Naive thymus-derived CD4-positive, alpha-beta T cell (primary cell): Measurements from ENCODE around the gene MAP4. TPM values are rescaled to one million over a fixed set of nuclear protein-coding genes. Genes with fewer than 3 reads are reported as not detected.
A peak's percentile ranks its signal among the peaks of the same experiment; 100 is the strongest.

Source experiments
- ATAC-seq: fragments of 150-1000 bp; cut with Tn5 transposase; 2 replicates; pipeline ENCODE4 v1.10.0; 2021; ENCODE audit warnings: mild to moderate bottlenecking, moderate library complexity
- CTCF ChIA-PET: fragments of 350-600 bp; sonication (Branson Sonifier 250); formaldehyde crosslinking; loops from one replicate; lab custom pipeline; 2021; ENCODE audit warnings: antibody characterized with exemption; lab: Charles Lee
- POLR2A ChIA-PET: fragments of 350-600 bp; sonication (Branson Sonifier 250); formaldehyde crosslinking; loops from one replicate; lab custom pipeline; 2021; ENCODE audit warnings: antibody characterized with exemption, inconsistent platforms; lab: Charles Lee
- DNase-seq, 9 donors: peaks; one replicate each; pipeline versions ENCODE4 v3.0.0 to v3.0.0-alpha.2; 2020 to 2022; ENCODE audit warnings: mixed read lengths in 1 of 9
- H3K27ac ChIP-seq: one replicate; pipeline ENCODE4 v1.7.0; 2013; ENCODE audit warnings: mild to moderate bottlenecking, low read depth, low read length, moderate library complexity
- H3K27me3 ChIP-seq, 2 donors: one replicate each; pipeline ENCODE4 v1.7.0; 2013; ENCODE audit warnings: low read length in 2 of 2, mild to moderate bottlenecking in 2 of 2, moderate library complexity in 2 of 2; ENCODE audit not compliant: control insufficient read depth in 2 of 2, insufficient read depth in 2 of 2
- H3K36me3 ChIP-seq, 3 experiments: 1 replicate in 2 of 3; 2 replicates in 1 of 3; pipeline ENCODE4 v1.7.0; 2013; ENCODE audit warnings: low read length in 3 of 3, mild to moderate bottlenecking in 3 of 3, moderate library complexity in 1 of 3; ENCODE audit not compliant: insufficient read depth in 3 of 3, control insufficient read depth in 2 of 3
- H3K4me1 ChIP-seq, 2 donors: one replicate each; pipeline ENCODE4 v1.7.0; 2013; ENCODE audit warnings: low read length in 2 of 2, mild to moderate bottlenecking in 2 of 2, moderate library complexity in 1 of 2; ENCODE audit not compliant: control insufficient read depth in 2 of 2, insufficient read depth in 2 of 2
- H3K4me3 ChIP-seq: 2 replicates; pipeline ENCODE4 v1.7.0; 2013; ENCODE audit warnings: mild to moderate bottlenecking, low read length
- H3K9me3 ChIP-seq, 3 experiments: 1 replicate in 2 of 3; 2 replicates in 1 of 3; pipeline ENCODE4 v1.7.0; 2013; ENCODE audit warnings: low read length in 3 of 3; ENCODE audit not compliant: control insufficient read depth in 2 of 3
- H3K27ac Mint-ChIP-seq, 9 donors: one replicate each; pipeline ENCODE4 v1.8.0; 2020 to 2022; ENCODE audit warnings: mixed read lengths in 9 of 9, mild to moderate bottlenecking in 8 of 9, moderate library complexity in 5 of 9, inconsistent platforms in 2 of 9
- H3K27me3 Mint-ChIP-seq, 5 donors: one replicate each; pipeline ENCODE4 v1.8.0; 2021 to 2022; ENCODE audit warnings: mixed read lengths in 5 of 5, mild to moderate bottlenecking in 1 of 5
- H3K36me3 Mint-ChIP-seq, 5 donors: one replicate each; pipeline ENCODE4 v1.8.0; 2020 to 2022; ENCODE audit warnings: mixed read lengths in 5 of 5, mild to moderate bottlenecking in 3 of 5, inconsistent platforms in 1 of 5
- H3K4me1 Mint-ChIP-seq, 7 donors: one replicate each; pipeline ENCODE4 v1.8.0; 2020 to 2022; ENCODE audit warnings: mixed read lengths in 7 of 7, mild to moderate bottlenecking in 3 of 7, inconsistent platforms in 1 of 7
- H3K4me3 Mint-ChIP-seq, 10 donors: one replicate each; pipeline ENCODE4 v1.8.0; 2020 to 2022; ENCODE audit warnings: mild to moderate bottlenecking in 10 of 10, mixed read lengths in 10 of 10, moderate library complexity in 6 of 10, inconsistent platforms in 2 of 10
- H3K9me3 Mint-ChIP-seq, 11 donors: one replicate each; pipeline ENCODE4 v1.8.0; 2020 to 2022; ENCODE audit warnings: mixed read lengths in 11 of 11, mild to moderate bottlenecking in 4 of 11, inconsistent platforms in 1 of 11, moderate library complexity in 1 of 11
- intact Hi-C, 2 donors: fragments of 100-400 bp; cut with micrococcal nuclease; formaldehyde crosslinking; loops; one replicate each; pipeline ENCODE4 v1.15.1; 2023
- polyA plus RNA-seq, 2 donors: library from polyadenylated mRNA; unstranded; fragments of 300-500 nt; fragmentation: Illumina TruSeq; gene quantifications; one replicate each; pipeline ENCODE4 v1.2.3, GENCODE V29; 2021
- total RNA-seq, 6 experiments: library from RNA in 5 of 6; stranded (reverse) in 5 of 6; gene quantifications; 1 replicate in 5 of 6; 2 replicates in 1 of 6; pipeline ENCODE4 v1.2.3 and lab custom pipeline; 2021 to 2026

Gene MAP4
- total and polyA plus RNA-seq, 7 experiments from 2014 or later: 12.0 to 116 (median 38.2) TPM

- peaks cover 0 to 15% (median 6%) of the 10 kb centered on the region in 5 donors for H3K36me3 Mint-ChIP-seq
- H3K27me3 Mint-ChIP-seq: no peaks in the 10 kb centered on the region
- H3K27ac ChIP-seq: no peak overlapping the region
- ChIA-PET CTCF (no interaction called here), POLR2A (no interaction called here)
- no peak for ATAC-seq
- intact Hi-C loops: no loop called here
- no peak for DNase-seq
- peak overlapping the region in 2 of 9 donors; percentile 50 to 64 for H3K27ac Mint-ChIP-seq
- H3K4me1 Mint-ChIP-seq: peaks cover 0 to 10% (median 5%) of the 10 kb centered on the region in 7 donors
- no peaks in the 10 kb centered on the region for H3K9me3 Mint-ChIP-seq
- no peak overlapping the region for H3K4me3 ChIP-seq
- H3K36me3 ChIP-seq: peaks cover 0 to 6% (median 0%) of the 10 kb centered on the region in 3 experiments
- H3K9me3 ChIP-seq: no peaks in the 10 kb centered on the region
- H3K4me3 Mint-ChIP-seq: no peak overlapping the region
- no peaks in the 10 kb centered on the region for H3K4me1 ChIP-seq
- H3K27me3 ChIP-seq: no peaks in the 10 kb centered on the region
Measured at GRCh38 chr3:47877719-47878118, 138.5 kb downstream of the MAP4 start.

- no peak for ATAC-seq
- peaks cover 0 to 10% (median 5%) of the 10 kb centered on the region in 7 donors for H3K4me1 Mint-ChIP-seq
- no peaks in the 10 kb centered on the region for H3K27me3 Mint-ChIP-seq
- peak overlapping the region in 1 of 9 donors; percentile 50 for H3K27ac Mint-ChIP-seq
- no peaks in the 10 kb centered on the region for H3K27me3 ChIP-seq
- no peak overlapping the region for H3K4me3 ChIP-seq
- no peaks in the 10 kb centered on the region for H3K9me3 ChIP-seq
- H3K4me3 Mint-ChIP-seq: no peak overlapping the region
- H3K9me3 Mint-ChIP-seq: no peaks in the 10 kb centered on the region
- no peaks in the 10 kb centered on the region for H3K4me1 ChIP-seq
- H3K36me3 ChIP-seq: peaks cover 0 to 11% (median 0%) of the 10 kb centered on the region in 3 experiments
- ChIA-PET POLR2A (no interaction called here), CTCF (no interaction called here)
- peaks cover 0 to 15% (median 6%) of the 10 kb centered on the region in 5 donors for H3K36me3 Mint-ChIP-seq
- DNase-seq: no peak
- intact Hi-C loops: no loop called here
- no peak overlapping the region for H3K27ac ChIP-seq
Measured at GRCh38 chr3:47877290-47877689, 138.9 kb downstream of the MAP4 start.

GRCh38 chr3:47874913-47875312, 141.3 kb downstream of the MAP4 start:
- ChIA-PET CTCF (no interaction called here), POLR2A (no interaction called here)
- DNase-seq (no peak), ATAC-seq (no peak)
- peaks cover 4 to 31% (median 5%) of the 10 kb centered on the region in 3 experiments for H3K36me3 ChIP-seq
- no peaks in the 10 kb centered on the region for H3K27me3 ChIP-seq
- Mint-ChIP-seq H3K27me3 (no peaks in the 10 kb centered on the region), H3K4me3 (no peak overlapping the region), H3K4me1 (peaks cover 0 to 10% (median 5%) of the 10 kb centered on the region in 7 donors), H3K9me3 (no peaks in the 10 kb centered on the region), H3K36me3 (peaks cover 4 to 34% (median 13%) of the 10 kb centered on the region in 5 donors), H3K27ac (peak overlapping the region in 1 of 9 donors; percentile 14)
- no peaks in the 10 kb centered on the region for H3K4me1 ChIP-seq
- no peak overlapping the region for H3K27ac ChIP-seq
- intact Hi-C loops: no loop called here
- no peaks in the 10 kb centered on the region for H3K9me3 ChIP-seq
- no peak overlapping the region for H3K4me3 ChIP-seq

- H3K9me3 Mint-ChIP-seq: no peaks in the 10 kb centered on the region
- Histone ChIP-seq H3K27ac (no peak overlapping the region), H3K27me3 (no peaks in the 10 kb centered on the region), H3K36me3 (peaks cover 4 to 34% (median 5%) of the 10 kb centered on the region in 3 experiments), H3K9me3 (no peaks in the 10 kb centered on the region), H3K4me3 (no peak overlapping the region), H3K4me1 (no peaks in the 10 kb centered on the region)
- H3K27ac Mint-ChIP-seq: no peak overlapping the region
- POLR2A ChIA-PET: no interaction called here
- CTCF ChIA-PET: interaction anchor here (1.2 kb wide), 1 partner anchor 37 kb away, joined by 3 read pairs; no protein-coding TSS in a partner anchor
- peaks cover 0 to 10% (median 5%) of the 10 kb centered on the region in 7 donors for H3K4me1 Mint-ChIP-seq
- H3K36me3 Mint-ChIP-seq: peaks cover 7 to 38% (median 15%) of the 10 kb centered on the region in 5 donors
- no peak overlapping the region for H3K4me3 Mint-ChIP-seq
- ATAC-seq (no peak), DNase-seq (no peak)
- H3K27me3 Mint-ChIP-seq: no peaks in the 10 kb centered on the region
- intact Hi-C loops: no loop called here
Measured at GRCh38 chr3:47874438-47874837, 141.8 kb downstream of the MAP4 start.

DNA sequence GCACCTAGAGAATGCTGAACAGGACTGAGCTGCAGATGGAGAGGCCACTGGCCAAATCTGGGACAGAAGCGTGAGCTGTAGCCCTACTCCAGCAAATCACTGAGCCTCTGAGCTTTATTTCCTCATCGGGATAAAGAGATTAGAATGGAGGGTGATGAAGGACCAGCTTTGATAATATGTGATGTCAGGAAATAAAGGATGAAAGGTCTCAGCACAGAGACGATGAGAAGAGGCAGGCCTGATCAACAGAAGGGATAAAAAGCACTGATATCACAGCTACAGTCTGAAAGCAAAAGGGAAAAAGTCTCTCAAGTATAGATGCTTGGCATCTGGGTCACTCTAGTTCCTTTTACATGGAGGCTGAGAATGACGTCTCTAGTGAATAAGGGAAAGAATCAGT, 143.3 kb downstream of the MAP4 start:
- ChIA-PET CTCF (interaction anchor here (0.7 kb wide), 1 partner anchor 35 kb away, joined by 3 read pairs; no protein-coding TSS in a partner anchor), POLR2A (interaction anchor here (0.6 kb wide), 1 partner anchor 56 kb away, joined by 5 read pairs; no protein-coding TSS in a partner anchor)
- Histone ChIP-seq H3K4me3 (no peak overlapping the region), H3K9me3 (no peaks in the 10 kb centered on the region), H3K4me1 (no peaks in the 10 kb centered on the region), H3K36me3 (peaks cover 4 to 40% (median 13%) of the 10 kb centered on the region in 3 experiments), H3K27me3 (no peaks in the 10 kb centered on the region), H3K27ac (no peak overlapping the region)
- DNase-seq (no peak), ATAC-seq (no peak)
- Mint-ChIP-seq H3K27me3 (no peaks in the 10 kb centered on the region), H3K9me3 (no peaks in the 10 kb centered on the region), H3K36me3 (peaks cover 15 to 47% (median 19%) of the 10 kb centered on the region in 5 donors), H3K4me1 (peaks cover 0 to 9% (median 3%) of the 10 kb centered on the region in 7 donors), H3K4me3 (no peak overlapping the region), H3K27ac (peak overlapping the region in 1 of 9 donors; percentile 6)
- intact Hi-C loops: no loop called here

DNA sequence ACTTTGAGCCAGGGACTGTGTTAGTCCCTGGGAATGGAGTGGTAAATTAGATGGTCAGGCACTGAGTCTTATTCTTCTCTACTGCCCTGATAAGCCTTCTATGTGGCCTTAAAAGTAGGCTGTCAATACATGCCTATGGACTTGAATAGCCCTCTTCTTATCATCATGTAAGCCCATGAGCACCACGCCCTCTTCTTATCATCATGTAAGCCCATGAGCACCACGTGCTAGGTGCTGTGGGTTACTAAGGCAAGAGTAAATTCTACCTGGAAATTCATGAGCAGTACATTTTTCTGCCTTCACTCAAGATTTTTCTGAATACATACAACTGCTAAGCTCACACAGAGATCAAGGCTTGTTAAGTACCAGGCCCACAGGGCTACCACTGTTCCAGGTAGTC, 144.8 kb downstream of the MAP4 start:
- Mint-ChIP-seq H3K9me3 (no peaks in the 10 kb centered on the region), H3K36me3 (peaks cover 18 to 57% (median 19%) of the 10 kb centered on the region in 5 donors), H3K4me3 (no peak overlapping the region), H3K4me1 (peaks cover 0 to 5% (median 0%) of the 10 kb centered on the region in 7 donors), H3K27ac (no peak overlapping the region), H3K27me3 (no peaks in the 10 kb centered on the region)
- no peaks in the 10 kb centered on the region for H3K9me3 ChIP-seq
- intact Hi-C loops: no loop called here
- POLR2A ChIA-PET: no interaction called here
- no peaks in the 10 kb centered on the region for H3K4me1 ChIP-seq
- no peak overlapping the region for H3K27ac ChIP-seq
- no peak overlapping the region for H3K4me3 ChIP-seq
- H3K27me3 ChIP-seq: no peaks in the 10 kb centered on the region
- DNase-seq (no peak), ATAC-seq (no peak)
- H3K36me3 ChIP-seq: peaks cover 4 to 53% (median 13%) of the 10 kb centered on the region in 3 experiments
- CTCF ChIA-PET: interaction anchor here (0.6 kb wide), 1 partner anchor 366 kb away, joined by 3 read pairs; no protein-coding TSS in a partner anchor
